HG02610 (cell line): ENCODE results near the gene ERC2.

Experiments
- ATAC-seq: cut with Tn5 transposase; IDR thresholded peaks from one replicate; pipeline ENCODE4 v1.9.1; 2021; ENCODE audit warnings: mild to moderate bottlenecking, moderate library complexity; ENCODE audit not compliant: unreplicated experiment

Gene ERC2

GRCh38 chr3:56260262-56260661 lies 208.0 kb downstream of the ERC2 start:
- ATAC-seq = no peak

DNA sequence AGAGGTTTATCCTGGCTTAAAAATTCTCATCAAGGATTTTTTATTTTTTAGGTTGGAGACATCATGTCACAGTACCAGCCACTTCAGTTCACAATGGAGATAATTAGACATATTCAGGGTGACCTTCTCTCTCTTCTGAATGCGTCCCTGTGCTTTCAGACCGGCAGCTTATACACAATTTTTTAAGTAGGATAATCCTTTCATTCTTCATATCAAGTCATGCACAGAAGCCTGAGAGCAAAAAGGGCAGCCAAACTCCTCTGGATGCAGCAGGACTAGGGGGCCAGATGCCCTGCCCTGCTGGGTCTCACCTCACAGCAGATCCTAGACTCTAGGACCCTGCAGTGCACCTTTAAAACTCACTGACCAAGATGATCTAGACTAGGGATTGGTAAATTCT lies 210.4 kb downstream of the ERC2 start:
- ATAC-seq = no peak

DNA sequence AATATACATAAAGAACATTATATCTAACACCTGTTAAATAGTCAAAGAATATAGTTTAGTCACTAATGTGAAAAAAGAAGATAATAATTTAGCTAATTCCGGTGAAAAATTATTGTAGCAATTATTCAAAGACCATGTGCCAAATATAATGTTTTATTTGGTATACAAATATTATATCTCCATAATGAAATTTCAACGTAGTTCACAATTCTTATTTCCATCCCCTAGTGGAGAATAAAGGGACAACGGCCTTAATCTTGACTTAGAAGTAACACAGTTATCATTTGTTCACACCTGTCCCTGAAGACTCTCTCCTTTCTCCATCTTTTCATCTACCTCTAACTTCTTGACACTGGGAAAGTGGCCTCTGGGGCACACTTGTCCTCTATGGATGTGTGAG lies 213.4 kb downstream of the ERC2 start:
- ATAC-seq = no peak

GRCh38 chr3:56253941-56254665 lies 214.2 kb downstream of the ERC2 start:
- no peak for ATAC-seq

GRCh38 chr3:56251343-56251945 lies 216.8 kb downstream of the ERC2 start:
- ATAC-seq = no peak

GRCh38 chr3:56248021-56248420 lies 220.2 kb downstream of the ERC2 start:
- ATAC-seq = no peak

GRCh38 chr3:56238299-56238698 lies 230.0 kb downstream of the ERC2 start:
- no peak for ATAC-seq

- no peak for ATAC-seq
Measured at GRCh38 chr3:56233742-56234141, 234.5 kb downstream of the ERC2 start.

GRCh38 chr3:56229311-56229710 lies 239.0 kb downstream of the ERC2 start:
- no peak for ATAC-seq

DNA sequence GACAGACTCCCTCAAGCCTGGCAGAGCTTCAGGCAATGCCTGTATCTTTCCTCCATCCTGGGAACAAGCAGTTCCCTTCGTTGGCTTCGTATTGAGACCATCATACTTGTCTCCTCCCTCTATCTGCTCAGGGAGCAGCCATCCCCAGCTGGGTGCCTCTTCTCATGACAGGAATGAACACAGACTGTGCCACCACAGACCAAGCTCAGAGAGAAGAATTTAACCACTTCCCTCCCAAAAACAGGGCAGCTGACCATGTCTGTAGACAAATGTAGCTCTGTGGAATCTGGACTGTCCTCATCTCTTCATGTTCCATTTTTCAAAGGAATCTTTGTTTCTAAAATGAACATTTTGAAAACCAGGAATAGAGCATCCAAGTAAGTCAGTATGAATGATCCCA lies 245.4 kb downstream of the ERC2 start:
- no peak for ATAC-seq

- no peak for ATAC-seq
Measured at GRCh38 chr3:56219894-56220805, 248.1 kb downstream of the ERC2 start.

DNA sequence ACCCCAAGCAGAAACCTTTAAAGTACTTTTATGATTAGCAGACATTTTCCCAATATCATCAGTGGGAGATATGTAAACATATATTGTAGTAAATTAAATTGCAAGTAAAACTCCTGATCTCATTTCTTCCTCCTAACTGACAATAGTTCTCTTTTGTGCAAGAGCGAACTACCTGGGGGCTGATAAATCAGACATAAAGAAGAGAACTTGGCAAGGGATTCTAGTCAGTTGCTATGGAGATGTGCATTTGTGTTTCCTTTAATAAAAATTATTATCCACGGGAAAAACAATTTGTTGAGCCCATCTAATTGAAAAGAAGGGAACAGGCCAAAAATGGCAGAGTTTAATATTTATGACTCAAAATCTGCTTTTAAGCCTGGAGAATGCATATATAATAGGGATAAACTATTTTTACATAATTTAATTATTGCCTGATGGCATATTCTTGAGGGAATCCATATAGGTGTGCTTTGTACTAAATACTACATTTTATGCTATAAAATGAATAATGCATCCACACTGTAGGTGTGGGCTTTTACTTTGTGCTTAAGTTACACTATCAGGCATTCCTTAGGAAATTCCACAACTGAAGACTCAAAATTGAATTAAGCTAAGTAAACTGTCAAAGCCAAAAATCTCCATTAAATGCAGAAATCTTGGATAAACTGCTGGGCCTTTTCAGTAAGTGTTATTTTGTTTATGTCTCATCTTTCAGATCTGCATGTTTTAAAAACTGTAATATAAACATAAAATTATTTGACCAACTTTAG lies 258.1 kb downstream of the ERC2 start:
- ATAC-seq = no peak

DNA sequence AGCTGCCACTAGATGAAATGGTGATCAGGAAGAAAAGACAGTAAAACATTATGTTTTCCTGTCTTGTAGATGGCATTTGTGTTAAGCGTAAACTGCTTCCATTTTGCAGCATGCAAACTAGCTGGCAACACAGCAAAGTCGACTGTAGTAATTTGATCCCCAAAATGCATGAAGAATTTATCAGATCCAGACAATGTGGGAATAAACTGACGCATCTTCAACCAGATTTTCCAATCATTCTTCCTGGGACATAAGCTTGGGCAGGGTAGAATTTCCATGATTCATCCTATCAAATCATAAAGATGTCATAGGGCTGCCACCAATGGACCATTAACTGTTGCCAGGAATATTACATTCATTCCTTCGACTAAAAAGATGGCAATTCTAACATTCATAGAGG lies 260.3 kb downstream of the ERC2 start:
- no peak for ATAC-seq

GRCh38 chr3:56205406-56205805 lies 262.9 kb downstream of the ERC2 start:
- no peak for ATAC-seq

- no peak for ATAC-seq
Measured at GRCh38 chr3:56202997-56203396, 265.3 kb downstream of the ERC2 start.

DNA sequence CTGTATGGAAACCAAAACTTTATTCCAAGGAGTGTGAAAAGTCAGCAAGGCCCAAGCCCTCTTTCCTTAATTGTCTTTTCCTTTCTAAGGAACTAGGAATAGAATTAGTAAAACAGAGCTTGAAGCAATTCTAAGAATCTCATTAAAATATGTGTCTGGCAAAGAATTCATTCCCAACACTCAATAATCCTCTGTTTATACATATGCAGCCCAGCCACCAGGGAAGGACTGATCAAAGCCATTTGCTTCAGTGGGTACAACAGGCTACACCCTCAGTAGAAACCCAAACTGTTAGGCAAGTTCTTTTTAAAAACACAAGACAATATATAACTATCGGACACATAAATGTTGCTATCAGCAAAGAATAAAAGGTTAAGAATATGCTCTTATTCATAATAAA lies 266.9 kb downstream of the ERC2 start:
- no peak for ATAC-seq

GRCh38 chr3:56200251-56200650 lies 268.0 kb downstream of the ERC2 start:
- no peak for ATAC-seq

DNA sequence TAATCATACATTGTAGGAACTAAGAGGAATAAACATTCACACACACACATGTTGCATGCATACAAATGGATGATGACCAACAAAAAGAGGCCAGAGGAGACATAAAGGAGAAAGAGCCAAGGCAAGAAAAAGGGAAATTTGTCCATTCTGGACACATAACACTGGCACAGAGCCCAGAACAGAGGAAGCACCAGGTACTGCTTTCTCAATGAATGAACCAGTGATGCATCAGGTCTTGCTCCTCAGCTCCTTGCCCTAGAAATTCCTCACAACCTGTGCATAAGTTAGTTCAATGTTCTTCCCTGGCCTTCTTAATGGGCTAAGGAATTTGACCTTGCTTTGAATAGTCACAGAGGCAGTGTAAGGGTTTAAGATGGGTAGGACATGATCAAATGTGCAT lies 270.3 kb downstream of the ERC2 start:
- ATAC-seq = no peak

GRCh38 chr3:56197259-56197965 lies 270.9 kb downstream of the ERC2 start:
- no peak for ATAC-seq

GRCh38 chr3:56196700-56197099 lies 271.6 kb downstream of the ERC2 start:
- ATAC-seq = no peak
